Stimulated activated CD8-positive, alpha-beta memory T cell treated with anti-CD3 and anti-CD28 coated beads, Interleukin-2, amount 100 ng/mL, for 48 hours (primary cell): ENCODE measurements around the gene SLC1A5.

Source experiments
- DNase-seq, 2 donors: peaks; one replicate each; pipeline ENCODE4 v3.0.0-alpha.2; 2020; ENCODE audit warnings: low read depth in 2 of 2

Gene SLC1A5

GRCh38 chr19:46725036-46725820, 63.2 kb downstream of the SLC1A5 start:
- DNase-seq = no peak
